DOHH2 (cell line): ENCODE data around the gene TNNC2.

Source experiments
- EZH2phosphoT487 ChIP-seq: fragments of 200-600 bp; sonication (generic); IDR thresholded peaks from 2 replicates; pipeline ENCODE4 v1.6.1; 2017; ENCODE audit warnings: borderline replicate concordance, mild to moderate bottlenecking, antibody characterized with exemption, low read length, moderate library complexity, mixed read lengths
- TF ChIP-seq, protein P1 (sequence below): fragments of 200-600 bp; sonication (generic); IDR thresholded peaks from one replicate; pipeline ENCODE4 v1.5.1; 2014; ENCODE audit warnings: antibody characterized with exemption, mild to moderate bottlenecking, low read depth, low read length; ENCODE audit not compliant: poor library complexity, severe bottlenecking

DNA sequence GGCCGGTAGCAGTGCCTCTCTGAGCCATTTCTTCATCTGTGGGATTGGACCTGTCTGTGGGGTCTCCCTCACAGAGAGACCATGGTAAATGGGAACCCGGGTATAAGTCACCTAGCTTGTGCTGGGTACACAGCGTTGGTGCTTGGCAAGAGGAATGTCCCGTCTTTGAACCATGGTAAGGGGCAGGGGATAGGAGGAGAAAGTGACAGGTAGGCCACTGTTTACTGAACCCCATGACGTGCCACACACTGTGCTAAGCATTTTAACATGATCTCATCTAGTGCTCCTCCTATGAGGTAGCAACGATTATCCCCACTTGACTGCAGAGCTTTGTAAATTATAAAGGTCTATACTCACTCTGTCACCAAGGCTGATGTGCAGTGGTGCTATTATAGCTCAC lies 600 bp upstream of the TNNC2 start:
- no peak for TF ChIP-seq EZH2phosphoT487
- TF ChIP-seq, protein P1, sequence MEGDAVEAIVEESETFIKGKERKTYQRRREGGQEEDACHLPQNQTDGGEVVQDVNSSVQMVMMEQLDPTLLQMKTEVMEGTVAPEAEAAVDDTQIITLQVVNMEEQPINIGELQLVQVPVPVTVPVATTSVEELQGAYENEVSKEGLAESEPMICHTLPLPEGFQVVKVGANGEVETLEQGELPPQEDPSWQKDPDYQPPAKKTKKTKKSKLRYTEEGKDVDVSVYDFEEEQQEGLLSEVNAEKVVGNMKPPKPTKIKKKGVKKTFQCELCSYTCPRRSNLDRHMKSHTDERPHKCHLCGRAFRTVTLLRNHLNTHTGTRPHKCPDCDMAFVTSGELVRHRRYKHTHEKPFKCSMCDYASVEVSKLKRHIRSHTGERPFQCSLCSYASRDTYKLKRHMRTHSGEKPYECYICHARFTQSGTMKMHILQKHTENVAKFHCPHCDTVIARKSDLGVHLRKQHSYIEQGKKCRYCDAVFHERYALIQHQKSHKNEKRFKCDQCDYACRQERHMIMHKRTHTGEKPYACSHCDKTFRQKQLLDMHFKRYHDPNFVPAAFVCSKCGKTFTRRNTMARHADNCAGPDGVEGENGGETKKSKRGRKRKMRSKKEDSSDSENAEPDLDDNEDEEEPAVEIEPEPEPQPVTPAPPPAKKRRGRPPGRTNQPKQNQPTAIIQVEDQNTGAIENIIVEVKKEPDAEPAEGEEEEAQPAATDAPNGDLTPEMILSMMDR = no peak
